ENCODE measurements around the gene MYLK4. TPM values are rescaled to one million over a fixed set of nuclear protein-coding genes. Genes with fewer than 3 reads are reported as not detected.

The MYLK4 gene
- total and polyA plus RNA-seq, 8 donors: 0.52 to 1.8 (median 1.2) TPM

GRCh38 chr6:2766767-2767656 is 16.3 kb upstream of the MYLK4 start:
- no peaks in the 10 kb centered on the region for H3K27me3 ChIP-seq
- peaks cover 14 to 57% of the 10 kb centered on the region in 2 donors for H3K4me1 ChIP-seq
- peaks cover 0 to 6% of the 10 kb centered on the region in 2 donors for H3K36me3 ChIP-seq
- peak overlapping the region; percentile 76 to 89 for H3K4me3 ChIP-seq
- ATAC-seq: no peak
- no peaks in the 10 kb centered on the region for H3K9me3 ChIP-seq
- no peak for TF ChIP-seq CTCF (IDR thresholded peaks at IDR 0.05)
- DNase-seq: no peak
- H3K27ac ChIP-seq: peak overlapping the region in 1 of 2 donors; percentile 97
- intact Hi-C loops (cut with DNase I): no loop called here

GRCh38 chr6:2765896-2766766 is 15.4 kb upstream of the MYLK4 start:
- TF ChIP-seq CTCF (IDR thresholded peaks at IDR 0.05): no peak
- H3K27ac ChIP-seq: peak overlapping the region; percentile 96 to 97
- no peaks in the 10 kb centered on the region for H3K27me3 ChIP-seq
- intact Hi-C loops (cut with DNase I): no loop called here
- H3K4me1 ChIP-seq: peaks cover 14 to 55% of the 10 kb centered on the region in 2 donors
- DNase-seq (peak; percentile 40 to 91 (median 54)), ATAC-seq (peak; percentile 9)
- peaks cover 0 to 6% of the 10 kb centered on the region in 2 donors for H3K36me3 ChIP-seq
- peak overlapping the region; percentile 76 to 89 for H3K4me3 ChIP-seq
- H3K9me3 ChIP-seq: no peaks in the 10 kb centered on the region

GRCh38 chr6:2765166-2765895 is 14.6 kb upstream of the MYLK4 start, which contains the start of gene WRNIP1:
WRNIP1 (plus strand) TSS chr6:2765393; CDS start chr6:2765623, 230 bp downstream.
- intact Hi-C loops (cut with DNase I): no loop called here
- H3K36me3 ChIP-seq: peaks cover 0 to 2% of the 10 kb centered on the region in 2 donors
- no peaks in the 10 kb centered on the region for H3K9me3 ChIP-seq
- no peaks in the 10 kb centered on the region for H3K27me3 ChIP-seq
- H3K4me1 ChIP-seq: peaks cover 14 to 48% of the 10 kb centered on the region in 2 donors
- ATAC-seq (peak; percentile 91), DNase-seq (peak; percentile 99 to 100 (median 100))
- H3K27ac ChIP-seq: peak within 1 kb of the TSS; percentile 96 to 97
- peak within 1 kb of the TSS; percentile 76 to 89 for H3K4me3 ChIP-seq
- peak; percentile 45 to 74 for TF ChIP-seq CTCF (IDR thresholded peaks at IDR 0.05)

- Histone ChIP-seq H3K4me3 (peak overlapping the region; percentile 47 to 89), H3K27ac (peak overlapping the region; percentile 94 to 97), H3K4me1 (peaks cover 14 to 41% of the 10 kb centered on the region in 2 donors), H3K27me3 (no peaks in the 10 kb centered on the region), H3K36me3 (no peaks in the 10 kb centered on the region), H3K9me3 (no peaks in the 10 kb centered on the region)
- DNase-seq (peak in 3 of 4 donors; percentile 70 to 78 (median 78)), ATAC-seq (peak; percentile 82)
- no peak for TF ChIP-seq CTCF (IDR thresholded peaks at IDR 0.05)
- intact Hi-C loops (cut with DNase I): no loop called here
Observed at GRCh38 chr6:2764610-2765165, 14.0 kb upstream of the MYLK4 start.

All from left lung (tissue), 10 donors.